RPMI7951 (cell line): ENCODE data around the gene DNMT3A. TPM values are rescaled to one million over a fixed set of nuclear protein-coding genes. Genes with fewer than 3 reads are reported as not detected.

Experiments
- DNase-seq: peaks from one replicate; pipeline ENCODE4 v3.0.0-alpha.2; 2012; ENCODE audit warnings: low read depth
- total RNA-seq: library from RNA; depleted of rRNA; stranded (reverse); fragments of >200 nt; shearing (Covaris generic); gene quantifications from 2 replicates; pipeline ENCODE4 v1.2.3, GENCODE V29; 2014

DNMT3A gene
- total RNA-seq, 1 experiment from 2014 or later = 1.4 TPM

DNA sequence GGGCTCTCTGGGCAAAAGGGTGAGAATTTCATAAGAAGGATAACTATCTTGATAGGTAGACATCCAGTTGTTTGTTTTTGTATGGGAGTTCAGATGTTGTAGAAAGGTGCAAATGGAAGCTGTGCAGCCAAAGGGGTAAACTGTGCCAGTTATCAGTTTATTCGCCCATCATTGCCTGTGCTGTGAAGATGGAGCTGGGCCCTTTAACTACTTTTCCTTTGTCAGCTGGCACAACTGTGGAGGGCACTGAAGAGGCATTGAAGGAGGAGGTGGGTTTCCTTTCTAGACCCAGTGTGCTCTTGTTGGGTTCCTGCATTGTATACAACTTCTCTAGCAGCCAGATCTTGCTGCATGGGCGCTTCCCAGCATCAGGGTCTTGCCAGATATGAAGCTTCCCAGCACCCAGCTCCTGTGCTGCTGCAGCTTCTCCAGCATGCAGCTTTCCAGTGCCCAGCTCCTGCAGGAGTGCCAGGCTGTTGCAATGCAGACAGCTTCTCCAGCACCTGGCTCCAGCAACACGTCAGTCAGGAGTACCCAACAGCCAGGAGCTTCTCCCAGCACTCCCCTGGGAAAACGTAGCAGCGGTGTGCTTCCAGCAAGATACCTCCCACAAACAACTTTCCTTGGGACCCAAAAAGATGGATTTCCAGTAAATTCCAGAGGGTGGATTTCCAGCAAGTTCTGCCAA is 15.3 kb downstream of the DNMT3A start:
- DNase-seq = no peak

DNA sequence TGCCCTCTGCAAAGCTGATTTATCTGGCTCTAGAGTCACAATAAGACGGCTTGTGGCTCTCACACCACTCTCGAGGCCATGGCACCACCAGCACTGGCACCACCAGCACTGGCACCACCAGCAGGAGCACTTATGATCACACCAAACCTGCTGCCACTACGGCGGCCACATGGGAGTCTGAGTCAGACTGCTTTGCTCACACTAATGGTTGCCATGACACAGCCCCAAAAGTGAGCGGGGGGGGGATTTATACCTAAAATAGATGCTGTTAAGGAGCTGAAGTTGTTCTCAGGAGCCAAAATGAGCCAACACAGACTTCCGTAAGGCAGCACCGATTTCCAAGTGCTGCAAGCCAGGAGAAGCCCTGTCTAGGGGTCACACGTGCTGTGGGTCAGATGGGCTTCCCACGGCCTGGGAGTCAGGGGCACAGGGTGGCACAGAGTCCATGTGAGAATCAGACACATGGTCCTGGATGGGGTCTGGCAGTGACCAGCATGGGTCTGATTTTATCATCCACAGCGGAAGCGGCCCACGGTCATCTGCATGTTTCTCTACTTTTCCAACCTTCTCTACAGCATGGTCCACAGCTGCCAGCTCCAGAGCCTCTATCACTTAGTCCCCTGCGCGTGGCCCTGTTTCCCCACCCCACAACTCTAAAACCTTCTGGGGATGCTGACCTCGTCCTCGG is 16.7 kb downstream of the DNMT3A start:
- DNase-seq = peak; percentile 73

DNA sequence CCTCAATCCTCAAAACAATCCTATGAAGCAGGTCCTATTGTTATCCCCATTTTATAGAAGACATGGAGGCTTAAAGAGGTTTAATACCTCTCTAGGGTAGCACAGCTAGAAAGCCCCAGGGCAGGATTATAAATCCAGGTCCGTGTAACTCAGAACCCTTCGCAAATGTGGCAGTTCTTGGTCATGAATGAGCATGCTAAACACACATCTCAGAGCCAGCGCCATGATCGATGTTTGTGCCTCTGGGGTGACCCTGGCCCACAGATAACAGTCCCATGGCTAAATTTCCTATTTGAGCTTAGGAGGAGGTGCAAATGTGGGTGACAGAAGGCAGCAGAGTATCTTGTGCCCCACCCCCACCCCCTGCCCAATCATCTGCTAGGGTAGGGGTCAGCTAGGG is 17.5 kb downstream of the DNMT3A start:
- no peak for DNase-seq

DNA sequence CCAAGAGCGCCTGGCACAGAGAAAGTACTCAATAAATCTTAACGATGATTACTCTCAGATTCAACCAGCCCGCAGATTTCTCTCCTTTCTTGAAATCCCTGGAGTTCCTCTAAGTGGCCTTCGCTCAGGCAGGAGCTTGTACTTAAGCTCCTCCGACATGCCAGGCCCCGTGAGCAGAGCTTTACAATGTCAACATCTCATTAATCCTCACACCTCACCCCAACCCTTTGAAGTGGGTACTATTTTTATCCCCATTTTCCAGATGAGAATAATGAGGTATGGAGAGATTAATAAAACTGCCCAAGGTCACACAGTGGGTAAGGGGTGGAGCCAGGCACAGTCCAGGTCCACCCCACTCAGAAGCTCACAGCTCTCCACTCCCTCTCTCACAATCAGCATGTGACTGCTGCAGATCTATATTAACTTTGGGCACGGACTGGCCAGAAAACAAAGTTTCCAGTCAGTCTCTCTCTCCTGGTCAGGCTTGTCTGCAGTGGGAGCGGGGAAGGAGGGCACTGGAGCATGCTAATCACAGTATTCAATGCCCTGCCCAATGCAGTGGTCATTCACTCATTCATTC is 18.0 kb downstream of the DNMT3A start:
- DNase-seq = no peak

DNA sequence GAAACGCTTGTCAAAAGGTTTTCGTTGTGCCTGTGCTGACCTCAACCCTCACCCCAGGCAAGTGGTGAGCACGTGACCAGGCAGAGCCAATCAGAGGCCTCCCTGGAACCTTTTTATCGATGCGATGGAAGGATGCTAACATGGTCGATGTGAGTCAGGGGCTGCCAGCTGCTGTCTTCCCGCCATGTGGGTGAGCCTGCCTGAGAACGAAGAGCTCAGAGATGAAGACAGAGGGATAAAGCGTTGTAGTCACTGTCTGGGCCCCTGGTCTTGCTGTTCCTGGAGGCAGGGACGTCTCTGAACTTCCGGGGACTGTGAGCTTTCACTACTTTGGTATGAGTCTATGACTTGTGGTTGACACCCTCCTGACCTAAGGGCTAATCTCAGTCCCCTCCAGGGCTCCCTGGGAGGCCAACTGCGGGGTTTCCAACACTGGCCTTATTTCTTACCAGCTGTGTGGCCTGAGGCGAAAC is 18.6 kb downstream of the DNMT3A start:
- peak; percentile 27 for DNase-seq

DNA sequence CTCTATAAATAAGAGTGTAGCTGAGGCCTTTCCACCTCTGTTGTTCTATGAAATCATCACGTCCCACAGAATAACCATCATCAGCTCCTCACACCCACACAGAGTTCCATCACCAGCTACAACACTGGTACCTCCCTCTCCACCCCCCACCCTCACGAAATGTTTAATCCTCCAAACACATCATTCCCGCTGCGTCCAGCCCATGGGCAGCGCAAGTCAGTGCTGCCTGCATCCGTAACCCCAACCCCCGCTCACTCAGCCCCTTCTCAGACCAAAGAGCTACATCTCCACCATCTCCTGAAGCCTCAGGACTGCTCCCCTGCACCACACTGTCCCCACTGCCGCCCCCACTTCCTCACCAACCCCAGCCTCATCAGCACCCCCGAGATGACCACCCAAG is 19.4 kb downstream of the DNMT3A start:
- no peak for DNase-seq

DNA sequence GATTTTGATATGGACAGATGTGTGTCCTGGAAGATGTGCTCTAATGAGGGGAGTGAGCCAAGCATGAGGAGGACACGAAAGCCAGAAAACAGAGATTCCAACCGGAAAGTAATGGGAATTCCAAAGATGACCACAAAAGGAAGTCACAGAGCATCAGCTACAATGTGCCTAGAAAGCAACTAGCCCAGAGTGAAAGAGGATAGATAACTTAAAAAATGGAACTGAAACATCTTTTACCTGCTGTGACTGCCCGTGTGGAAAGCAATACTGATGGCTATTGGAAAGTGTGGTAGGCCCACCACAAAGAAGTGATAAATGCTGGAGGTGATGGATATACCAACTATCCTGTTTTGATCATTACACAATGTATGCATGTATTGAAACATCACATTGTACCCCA is 21.6 kb downstream of the DNMT3A start:
- DNase-seq = peak; percentile 20

DNA sequence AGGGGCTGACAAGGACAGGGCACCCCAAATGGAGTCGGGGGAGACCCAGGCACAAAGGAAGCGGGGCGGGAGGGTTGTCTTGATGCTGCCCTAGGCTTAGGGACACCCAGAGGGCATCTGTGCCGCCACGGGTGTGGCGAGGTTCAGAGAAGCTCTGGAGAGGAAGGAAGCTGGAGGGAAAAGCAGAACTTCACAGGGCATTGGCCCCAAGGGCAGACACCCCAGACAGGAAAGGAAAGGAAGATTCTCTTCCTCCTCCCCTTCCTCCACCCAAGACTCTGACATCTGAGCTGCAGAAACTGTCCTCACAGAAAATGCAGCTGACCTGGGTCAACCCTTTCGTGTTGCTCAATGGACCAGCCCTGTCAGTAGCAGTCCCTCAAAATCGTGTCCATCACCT is 25.6 kb downstream of the DNMT3A start:
- no peak for DNase-seq

DNA sequence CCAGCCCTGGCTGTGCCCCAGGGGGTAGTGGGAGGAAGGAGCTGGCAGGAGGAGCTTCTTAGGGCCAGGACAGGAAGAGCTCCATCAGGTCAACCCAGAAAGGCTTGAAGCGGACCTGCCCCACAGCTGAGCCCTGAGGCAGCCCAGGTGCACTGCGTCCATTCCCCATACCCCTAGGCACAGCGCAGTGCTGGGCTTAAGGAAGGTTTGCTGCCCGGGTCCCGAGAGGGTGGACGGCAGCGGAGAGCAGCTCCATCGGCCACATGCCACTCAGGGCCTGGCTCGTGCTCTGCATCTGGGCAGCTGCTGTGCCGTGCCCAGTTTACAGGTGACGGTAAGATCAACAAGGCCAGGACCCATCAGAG is 26.4 kb downstream of the DNMT3A start:
- no peak for DNase-seq

DNA sequence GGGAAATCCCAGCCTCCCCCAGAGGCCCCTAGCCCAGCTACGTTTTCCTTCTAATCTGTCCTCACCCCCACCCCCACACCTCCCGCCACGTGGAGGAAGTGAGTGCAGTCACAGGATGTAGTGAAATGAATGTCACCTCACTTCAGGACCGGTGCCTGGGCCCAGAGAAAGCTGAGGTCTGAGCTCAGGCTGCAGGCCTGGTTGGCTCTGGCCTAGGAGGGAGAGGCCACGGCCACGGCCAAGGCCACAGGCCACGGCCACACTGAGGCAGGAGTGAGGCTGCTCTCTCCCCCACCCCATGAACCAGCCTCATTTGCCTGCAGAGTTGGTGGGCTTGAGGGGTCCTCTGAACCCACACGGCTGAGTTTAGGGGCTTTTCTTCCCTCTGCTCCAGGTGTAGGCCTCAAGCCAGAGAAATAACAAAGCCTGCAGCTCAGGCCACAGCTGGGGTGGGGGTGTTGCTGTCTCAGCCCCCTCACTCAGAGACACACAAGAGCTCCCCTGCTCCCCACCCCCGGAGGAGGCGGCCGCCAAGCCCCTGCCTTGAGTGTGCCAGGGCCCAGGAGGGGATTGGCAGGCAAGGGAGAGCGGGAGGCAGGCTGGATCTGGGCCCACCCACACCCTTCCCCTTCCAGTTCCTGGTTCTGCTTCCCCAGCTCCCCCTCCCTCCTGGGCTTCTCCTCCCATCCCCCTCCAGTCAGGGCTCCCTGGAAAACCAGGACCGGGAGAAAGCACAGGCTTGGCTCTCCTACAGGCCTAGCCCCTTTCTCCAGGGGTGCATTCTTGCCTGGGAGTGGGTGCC is 27.0 kb downstream of the DNMT3A start:
- no peak for DNase-seq

DNA sequence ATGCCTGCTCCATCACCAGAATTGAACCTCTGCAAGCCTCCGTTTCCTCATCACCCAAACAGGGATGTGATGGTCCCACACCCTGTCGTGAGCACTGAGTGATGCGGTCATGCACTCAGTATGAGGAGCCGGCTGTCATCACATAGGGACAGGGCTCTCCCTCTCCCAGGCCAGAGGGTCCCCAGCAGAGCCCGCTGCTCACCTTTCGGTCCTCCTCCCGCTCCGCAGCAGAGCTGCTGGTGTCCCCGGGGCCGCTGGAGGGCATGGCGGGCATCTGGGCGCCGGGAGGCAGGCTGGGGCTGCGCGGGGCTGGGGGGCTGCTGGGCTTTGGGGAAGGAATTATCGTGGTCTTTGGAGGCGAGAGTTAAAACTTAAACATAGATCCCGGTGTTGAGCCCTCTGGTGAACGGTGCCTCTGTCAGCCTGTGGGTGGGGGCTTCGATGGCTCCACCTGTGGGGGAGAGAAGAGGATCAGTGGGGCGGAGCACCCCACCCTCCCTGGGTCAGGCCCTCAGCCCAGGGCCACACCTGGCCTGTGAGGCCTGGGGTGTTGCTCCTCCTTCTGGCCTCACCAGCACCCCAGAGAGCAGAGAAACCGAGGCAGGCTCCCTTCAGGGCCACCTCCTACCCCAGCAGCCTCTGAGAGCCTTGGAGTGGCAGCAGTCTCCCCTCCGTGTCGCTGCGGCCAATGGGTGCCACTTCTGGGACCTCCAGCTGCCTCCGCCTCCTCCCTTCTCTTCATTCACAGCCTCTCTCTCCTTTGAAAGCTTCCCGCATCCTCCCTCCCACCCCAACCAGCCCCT is 27.8 kb downstream of the DNMT3A start:
- DNase-seq = no peak

DNA sequence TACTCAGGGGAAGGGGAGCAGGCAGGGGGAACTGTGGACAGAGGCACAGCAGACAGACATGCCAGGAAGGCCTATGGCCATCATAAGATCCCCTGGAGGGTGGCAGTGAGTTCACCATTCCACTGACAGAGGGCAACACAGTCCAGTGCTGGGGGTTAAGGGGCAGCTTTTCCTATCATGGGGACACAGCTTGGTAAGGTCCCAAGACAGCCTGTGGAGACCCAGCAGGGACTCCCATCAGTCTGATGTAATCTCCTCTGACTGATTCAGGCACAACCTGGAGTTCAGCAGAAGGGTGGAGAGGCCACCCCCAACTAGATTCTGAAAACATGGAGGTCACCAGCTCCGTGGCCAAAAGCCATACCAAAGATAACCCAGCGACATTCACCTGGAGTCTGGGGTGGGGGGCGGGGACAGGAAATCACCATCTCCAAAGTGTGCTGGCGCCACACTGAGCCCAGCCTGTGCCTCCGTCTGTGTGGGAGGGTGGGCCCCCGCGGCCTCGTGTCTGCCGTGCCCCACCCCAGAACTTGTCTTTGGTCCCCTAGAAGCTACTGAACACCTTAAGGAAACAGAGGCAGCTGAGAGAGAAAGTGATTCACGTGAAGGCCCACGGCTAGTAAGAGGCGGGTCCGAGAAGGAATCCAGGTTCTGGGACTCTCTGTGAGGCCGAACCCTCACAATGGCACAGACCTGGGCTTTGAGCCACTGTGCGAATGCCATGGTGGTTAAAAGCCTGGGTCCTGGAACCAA is 28.6 kb downstream of the DNMT3A start:
- DNase-seq = no peak

DNA sequence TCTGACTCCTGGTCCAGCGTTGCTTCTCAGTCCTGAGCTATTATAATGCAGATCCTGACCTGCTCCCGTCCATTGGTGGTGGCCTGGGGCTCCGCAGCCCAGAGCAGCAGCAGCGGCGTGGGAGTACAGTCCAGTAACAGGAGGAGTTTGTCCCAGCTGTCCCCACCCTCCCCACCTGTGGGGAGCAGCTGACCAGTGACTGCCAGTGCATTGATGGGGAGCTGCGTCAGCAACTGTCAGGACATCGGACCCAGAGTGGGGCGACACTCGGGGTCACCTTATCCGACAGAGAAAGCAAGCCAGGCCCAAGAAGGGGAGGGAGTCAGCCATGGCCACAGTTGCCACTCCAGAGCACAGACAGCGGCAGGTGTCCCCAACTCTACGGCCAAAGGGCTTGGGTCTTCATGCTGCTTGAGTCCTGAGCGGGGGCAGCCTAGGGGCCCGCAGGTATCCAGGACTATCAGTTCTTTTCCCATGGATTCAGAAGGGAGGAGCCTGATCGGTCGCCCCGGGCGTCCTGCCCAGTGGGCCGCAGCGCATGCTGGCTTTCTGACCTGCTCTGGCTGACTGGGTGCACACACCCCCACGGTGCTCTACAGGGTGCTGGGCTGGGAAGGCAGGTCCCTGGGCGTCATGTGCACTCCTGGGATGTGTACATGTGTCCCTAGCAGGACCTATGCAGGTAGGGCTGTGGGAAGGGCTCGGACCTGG is 29.7 kb downstream of the DNMT3A start:
- no peak for DNase-seq

DNA sequence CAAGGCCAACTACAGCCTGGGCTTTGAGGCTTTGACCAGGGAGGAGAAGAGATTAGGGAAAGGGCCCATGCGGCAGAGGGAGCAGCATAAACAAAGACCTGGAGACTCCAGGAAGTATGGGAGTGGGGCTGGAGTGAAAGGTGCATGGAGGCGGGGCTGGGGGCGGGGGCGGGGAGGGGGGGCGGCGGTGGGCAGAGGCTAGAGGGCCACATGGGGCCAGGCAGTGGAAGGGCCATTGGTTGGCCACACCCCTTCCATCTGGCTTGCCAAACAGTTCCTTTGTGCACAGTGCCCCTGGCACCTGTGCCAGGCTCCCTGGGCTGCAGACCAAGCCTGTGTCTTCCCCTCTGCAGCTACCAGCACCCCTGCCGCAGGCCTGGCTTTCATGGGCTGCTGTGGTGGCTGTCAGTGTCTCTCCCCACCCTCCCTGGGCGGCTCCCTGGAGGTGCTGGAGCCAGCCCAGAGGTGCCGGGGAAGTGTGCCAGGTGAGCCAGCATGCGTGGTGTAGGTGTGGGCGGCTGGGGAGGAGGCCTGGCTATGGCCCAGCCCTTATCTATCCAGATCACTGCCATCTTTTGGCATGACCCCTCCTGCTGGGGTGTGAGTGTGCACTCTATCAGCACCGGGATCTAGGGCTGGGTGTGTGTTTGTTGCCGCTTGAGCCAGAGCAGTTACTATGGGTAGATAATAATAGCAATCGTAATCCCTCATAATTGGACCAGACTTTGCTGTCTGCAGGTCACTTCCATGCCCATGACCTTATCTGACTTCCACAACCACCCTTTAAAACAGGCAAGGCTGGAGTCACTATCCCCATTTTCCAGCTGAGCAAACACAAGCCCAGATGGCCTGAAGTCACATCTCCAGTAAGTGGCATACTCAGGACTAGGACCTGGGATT is 30.5 kb downstream of the DNMT3A start:
- no peak for DNase-seq

DNA sequence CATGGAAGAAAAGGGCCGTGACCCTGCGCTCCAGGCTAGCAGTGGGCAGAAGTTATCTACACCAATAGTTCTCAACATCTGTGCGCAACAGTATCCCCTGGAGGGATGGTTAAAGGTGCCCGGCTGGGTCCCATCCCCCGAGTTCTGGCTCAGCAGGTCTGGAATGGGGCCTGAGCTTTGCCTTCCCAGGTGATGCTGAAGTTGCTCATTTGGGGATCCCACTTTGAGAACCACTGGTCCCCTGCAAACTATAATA is 31.1 kb downstream of the DNMT3A start:
- no peak for DNase-seq

DNA sequence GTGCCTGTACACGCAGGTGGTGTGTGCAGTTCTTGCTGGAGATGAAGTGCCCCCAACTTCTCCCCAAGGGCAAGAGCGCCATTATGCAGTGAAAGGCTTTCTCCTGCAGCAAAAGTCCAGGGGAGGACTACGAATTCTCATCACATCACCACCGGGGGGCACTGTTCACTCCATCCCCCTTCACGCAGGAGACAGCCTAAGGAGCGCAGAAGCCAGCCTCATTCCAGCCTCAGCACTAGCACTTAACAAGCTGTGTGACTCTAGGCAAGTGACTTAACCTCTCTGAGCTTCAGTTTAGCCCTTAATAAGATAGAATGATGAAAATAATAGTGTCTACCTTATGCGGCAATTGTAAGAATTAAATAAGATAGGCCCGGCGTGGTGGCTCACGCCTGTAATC is 32.3 kb downstream of the DNMT3A start:
- peak; percentile 36 for DNase-seq

DNA sequence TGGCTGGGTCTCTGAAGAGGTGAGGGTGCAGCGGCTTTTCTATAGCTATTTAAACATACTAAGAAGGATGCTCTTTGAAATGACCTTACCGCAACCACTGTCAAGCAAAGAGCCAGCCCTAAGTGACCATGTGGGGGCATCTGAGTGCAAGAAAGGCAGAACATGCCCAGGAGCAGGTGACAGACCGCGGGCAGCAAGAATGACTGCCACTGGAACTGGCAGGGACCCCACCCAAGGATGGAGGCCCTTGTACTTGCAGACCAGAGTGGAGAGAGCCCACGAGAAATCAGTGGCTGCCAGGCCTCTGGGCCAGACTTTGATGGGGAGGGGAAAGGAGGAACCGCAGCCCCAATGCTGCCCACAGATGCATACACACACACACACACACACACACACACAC is 33.1 kb downstream of the DNMT3A start:
- DNase-seq = no peak

DNA sequence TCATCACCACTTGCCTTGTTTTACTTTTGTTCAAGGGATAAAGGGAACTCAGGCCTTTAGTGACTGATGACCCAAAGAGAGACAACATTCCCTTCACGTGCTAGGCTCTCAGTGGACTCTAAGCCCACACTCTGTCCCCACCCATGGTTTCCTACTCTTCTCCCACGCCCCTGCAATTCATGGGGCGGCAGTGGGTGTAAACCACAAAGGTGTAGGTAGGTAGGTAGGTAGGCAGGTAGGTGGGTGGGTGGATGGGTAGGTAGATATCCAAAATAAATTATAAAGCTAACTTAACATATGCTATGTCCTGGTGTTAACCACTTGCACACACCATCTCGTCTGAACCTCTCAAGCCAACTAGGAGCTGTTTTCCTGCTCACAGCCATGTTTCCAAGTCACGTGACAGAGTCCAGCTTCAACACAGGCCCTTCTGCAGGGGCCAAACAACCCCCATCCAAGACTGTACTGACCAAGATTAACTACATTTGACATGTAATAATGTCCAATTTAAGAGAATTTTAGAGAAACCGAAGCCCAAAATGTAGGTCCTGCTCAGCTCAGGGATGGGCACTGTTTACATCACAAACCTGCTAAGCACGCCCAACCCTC is 33.7 kb downstream of the DNMT3A start:
- no peak for DNase-seq

DNA sequence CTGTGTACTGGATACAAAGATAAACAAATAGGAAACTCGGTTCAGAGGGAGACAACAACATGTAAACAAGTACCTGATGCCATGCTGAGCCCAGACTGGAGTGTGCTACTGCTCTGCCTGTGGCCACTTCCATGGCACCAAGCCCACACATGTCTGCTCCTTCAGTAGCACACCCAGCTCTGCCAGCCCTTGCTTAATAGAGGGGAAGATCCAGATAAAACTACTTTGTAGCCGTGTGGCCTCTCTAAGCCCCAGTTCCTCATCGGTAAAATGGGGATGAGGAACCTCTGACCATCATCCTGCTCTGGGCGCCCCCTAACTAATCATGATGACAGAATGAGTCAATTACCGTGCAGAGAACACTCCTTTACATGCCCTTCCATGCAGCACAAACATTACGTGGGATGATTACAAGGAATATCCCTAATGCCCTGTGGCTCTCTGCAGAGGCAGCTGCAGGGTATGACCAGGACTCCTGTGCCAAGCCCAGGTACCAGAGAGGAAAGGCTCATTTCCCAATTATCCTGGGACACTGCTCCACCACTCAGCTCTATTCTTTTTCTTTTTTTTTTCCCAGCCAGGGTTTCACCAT is 34.9 kb downstream of the DNMT3A start:
- DNase-seq = no peak
